Subcutaneous adipose tissue (tissue), 4 donors: ENCODE data around the gene HOMER3. TPM values are rescaled to one million over a fixed set of nuclear protein-coding genes. Genes with fewer than 3 reads are reported as not detected.

ENCODE experiments used
- total RNA-seq, 4 donors: library from RNA; depleted of rRNA; stranded (reverse); fragments of >200 nt; gene quantifications; one replicate each; pipeline ENCODE4 v1.1.0, GENCODE V29; 2016
- TF ChIP-seq, protein P1 (sequence below): fragments of 450-650 bp; IDR thresholded peaks from one replicate; pipeline ENCODE4 v1.5.1; 2016; ENCODE audit warnings: low read depth, mild to moderate bottlenecking, control low read depth, antibody characterized with exemption, moderate library complexity

The HOMER3 gene
- total RNA-seq, 4 donors from 2014 or later: 7.5 to 60.2 (median 41.1) TPM

DNA sequence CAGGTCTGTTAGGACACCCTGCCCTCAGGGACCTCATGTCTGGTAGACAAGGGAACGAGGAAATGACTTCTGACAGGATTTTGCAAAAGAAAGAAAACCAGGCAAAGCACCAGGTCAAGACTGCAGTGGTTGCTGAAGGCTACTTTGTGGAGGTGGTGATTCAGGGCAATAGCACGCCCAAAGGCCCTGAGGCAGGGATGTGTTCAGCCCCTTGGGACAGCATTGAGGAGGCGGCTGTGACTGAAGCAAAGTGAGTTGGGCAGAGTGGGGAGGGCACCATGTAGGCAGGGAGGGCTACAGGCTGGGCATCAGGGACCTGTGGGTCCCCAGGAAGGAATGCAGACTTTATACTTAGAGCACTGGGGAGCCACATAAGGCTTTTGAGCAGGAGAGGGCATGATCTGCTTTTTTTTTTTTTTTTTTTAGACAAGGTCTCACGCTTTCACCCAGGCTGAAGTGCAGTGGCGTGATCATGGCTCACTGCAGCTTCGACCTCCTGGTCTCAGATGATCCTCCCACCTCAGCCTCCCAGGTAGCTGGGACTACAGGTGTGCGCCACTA lies 10.8 kb upstream of the HOMER3 start:
- TF ChIP-seq, protein P1, sequence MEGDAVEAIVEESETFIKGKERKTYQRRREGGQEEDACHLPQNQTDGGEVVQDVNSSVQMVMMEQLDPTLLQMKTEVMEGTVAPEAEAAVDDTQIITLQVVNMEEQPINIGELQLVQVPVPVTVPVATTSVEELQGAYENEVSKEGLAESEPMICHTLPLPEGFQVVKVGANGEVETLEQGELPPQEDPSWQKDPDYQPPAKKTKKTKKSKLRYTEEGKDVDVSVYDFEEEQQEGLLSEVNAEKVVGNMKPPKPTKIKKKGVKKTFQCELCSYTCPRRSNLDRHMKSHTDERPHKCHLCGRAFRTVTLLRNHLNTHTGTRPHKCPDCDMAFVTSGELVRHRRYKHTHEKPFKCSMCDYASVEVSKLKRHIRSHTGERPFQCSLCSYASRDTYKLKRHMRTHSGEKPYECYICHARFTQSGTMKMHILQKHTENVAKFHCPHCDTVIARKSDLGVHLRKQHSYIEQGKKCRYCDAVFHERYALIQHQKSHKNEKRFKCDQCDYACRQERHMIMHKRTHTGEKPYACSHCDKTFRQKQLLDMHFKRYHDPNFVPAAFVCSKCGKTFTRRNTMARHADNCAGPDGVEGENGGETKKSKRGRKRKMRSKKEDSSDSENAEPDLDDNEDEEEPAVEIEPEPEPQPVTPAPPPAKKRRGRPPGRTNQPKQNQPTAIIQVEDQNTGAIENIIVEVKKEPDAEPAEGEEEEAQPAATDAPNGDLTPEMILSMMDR: no peak

DNA sequence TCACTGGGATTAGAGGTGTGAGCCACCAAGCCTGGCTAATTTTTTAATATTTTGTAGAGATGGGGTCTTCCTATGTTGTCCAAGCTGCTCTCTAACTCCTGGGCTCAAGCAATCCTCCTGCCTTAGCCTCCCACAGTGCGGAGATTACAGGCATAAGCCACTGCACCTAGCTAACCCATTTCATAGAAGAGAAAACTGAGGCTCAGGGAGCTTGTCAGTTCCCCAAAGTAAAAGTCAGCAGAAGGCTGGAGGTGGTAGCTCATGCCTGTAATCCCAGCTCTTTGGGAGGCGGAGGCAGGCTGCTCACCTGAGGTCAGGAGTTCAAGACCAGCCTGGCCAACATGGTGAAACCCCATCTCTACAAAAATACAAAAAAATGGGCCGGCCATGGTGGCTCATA lies 8.8 kb upstream of the HOMER3 start:
- TF ChIP-seq, protein P1: no peak

DNA sequence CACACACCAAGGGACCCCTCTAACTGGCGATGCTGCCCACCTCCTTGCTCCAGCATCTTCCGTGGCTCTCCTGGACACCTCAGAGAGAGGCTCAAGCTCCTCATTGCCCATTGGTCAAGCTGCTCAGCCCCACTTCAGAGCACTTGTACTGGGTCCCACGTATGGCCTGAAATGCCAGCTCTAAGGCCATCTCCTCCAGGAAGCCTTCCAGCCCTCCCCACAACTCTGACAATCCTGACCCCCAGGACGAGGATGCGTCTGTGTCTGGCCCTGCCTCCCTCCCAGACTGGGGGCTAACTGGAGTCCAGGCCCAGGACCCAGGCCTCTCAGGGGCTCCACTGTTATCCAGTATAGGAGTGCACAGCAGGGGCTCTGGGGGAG lies 7.9 kb upstream of the HOMER3 start:
- TF ChIP-seq, protein P1: no peak

DNA sequence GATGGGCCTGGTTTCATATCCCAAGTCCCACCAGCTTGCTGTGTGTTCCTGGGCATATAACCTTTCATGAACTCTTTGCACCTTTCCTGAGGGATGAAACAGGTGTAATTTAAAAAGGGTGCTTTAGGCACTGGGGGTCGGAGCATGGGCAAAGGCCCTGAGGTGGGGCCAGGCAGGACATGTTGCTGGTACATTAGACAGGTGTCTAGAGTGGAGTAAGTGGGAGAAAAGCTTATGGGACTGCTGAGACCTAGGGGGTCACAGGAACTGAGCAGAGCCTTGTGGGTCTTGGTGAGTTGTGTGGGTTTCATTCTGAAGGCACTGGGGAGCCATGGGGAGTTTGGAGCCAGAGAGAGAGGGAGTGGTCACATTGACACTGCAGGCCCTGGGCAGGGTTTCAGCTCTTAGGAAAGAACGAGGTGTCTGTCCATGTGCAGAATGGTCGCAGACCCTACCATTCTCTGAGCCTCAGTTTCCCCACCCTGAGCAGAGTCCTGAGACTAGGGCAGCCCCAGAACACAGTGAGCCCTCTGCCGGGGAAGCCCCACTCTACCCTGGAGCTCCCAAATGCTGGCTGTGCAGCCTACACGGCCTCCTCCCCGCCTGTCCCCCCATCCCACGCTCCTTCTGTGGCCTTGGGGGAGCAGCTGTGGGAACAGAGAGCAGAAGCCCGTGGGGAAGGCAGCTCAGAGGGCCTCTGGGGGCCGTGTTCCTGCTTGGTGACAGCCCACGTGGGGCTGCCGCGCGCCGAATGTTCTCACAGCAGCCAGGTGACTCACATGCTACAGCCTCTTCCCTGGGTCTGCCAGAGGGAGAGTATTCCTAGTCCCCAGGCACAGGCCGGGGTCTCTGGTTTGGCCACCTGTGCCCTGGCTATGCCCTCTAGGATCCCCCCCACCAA lies 7.3 kb upstream of the HOMER3 start:
- TF ChIP-seq, protein P1: no peak

DNA sequence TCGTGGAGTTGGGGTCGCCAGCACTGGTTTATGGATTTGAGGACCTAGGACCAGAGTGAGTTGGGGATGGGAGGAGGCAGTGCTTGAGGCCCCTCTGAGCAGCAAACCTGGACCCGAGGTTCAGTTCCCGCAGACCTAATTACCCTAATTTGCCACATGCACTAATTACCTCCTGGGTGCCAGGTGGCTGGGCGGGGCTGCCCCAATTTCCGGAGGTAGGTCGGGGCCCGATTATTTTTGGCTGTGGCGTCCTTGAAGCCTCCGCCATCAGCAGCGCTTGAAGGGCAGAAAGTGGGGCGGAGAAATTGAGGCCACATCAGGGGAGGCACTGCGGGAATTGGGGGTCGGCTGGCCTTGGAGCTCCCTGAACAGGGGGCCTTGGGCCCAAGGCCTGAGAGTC lies 5.9 kb upstream of the HOMER3 start:
- TF ChIP-seq, protein P1: no peak

DNA sequence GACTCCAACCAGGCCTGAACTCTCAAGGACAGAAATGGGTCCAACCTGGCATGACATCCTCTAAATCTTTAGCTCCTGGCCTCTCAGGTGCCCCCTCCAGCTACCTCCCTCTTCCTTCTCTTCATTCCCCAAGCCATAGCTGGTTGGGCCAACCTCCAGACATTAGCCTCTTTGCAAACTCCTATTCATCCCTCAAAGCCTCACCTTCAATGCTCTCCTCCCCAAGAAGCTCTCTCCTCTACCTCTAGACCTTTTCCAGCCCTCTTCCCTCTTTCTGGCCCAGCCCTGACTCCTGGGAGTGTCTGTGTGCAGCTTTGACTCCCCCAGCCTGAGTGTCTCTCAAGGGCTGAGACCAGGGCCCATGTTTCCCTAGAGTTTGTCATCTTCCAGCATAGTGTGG lies 5.3 kb upstream of the HOMER3 start:
- TF ChIP-seq, protein P1: no peak

DNA sequence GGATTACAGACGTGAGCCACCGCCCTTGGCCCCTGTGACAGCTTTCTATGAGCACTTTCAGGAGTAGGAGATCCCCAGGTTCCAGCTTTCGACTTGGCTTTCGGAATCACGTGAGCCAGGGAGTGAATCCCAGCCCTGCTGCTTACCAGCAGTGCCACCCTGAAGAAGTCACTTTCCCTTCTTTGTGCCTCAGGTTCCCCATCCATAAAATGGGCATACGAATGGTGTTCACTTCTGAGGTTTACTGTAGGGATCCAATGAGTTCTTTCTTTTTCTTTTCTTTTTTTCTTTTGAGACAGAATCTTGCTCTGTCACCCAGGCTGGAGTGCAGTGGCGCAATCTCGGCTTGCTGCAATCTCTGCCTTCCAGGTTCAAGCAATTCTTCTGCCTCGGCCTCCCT lies 4.3 kb upstream of the HOMER3 start:
- TF ChIP-seq, protein P1: no peak
